Natural killer cell treated with Interleukin-12 subunit alpha and Interleukin-12 subunit beta and Interleukin-15 and Interleukin-18, amount 100 ng/mL, for 72 hours (primary cell): Measurements from ENCODE around the gene CST1. TPM values are rescaled to one million over a fixed set of nuclear protein-coding genes. Genes with fewer than 3 reads are reported as not detected.
"Not testable (repeated sequence)": the region's sequence is repeated elsewhere in the genome, so short reads cannot be mapped to it uniquely, and the experiment has no call there.

Experiments
- ATAC-seq, 2 donors: fragments of 150-1000 bp; cut with Tn5 transposase in 1 of 2; sonication (Bioruptor Pico), chemical (Tn5 transposase) in 1 of 2; 2 replicates each; pipeline ENCODE4 v1.10.0; 2021
- DNase-seq: peaks from one replicate; pipeline ENCODE4 v3.0.0; 2022; ENCODE audit warnings: low spot score
- H3K27ac Mint-ChIP-seq, 2 donors: 1 replicate in 1 of 2; 2 replicates in 1 of 2; pipeline ENCODE4 v1.8.0; 2022; ENCODE audit warnings: mixed read lengths in 2 of 2, mild to moderate bottlenecking in 1 of 2, moderate library complexity in 1 of 2
- H3K27me3 Mint-ChIP-seq, 2 donors: 1 replicate in 1 of 2; 2 replicates in 1 of 2; pipeline ENCODE4 v1.8.0; 2022; ENCODE audit warnings: mixed read lengths in 2 of 2
- H3K36me3 Mint-ChIP-seq: one replicate; pipeline ENCODE4 v1.8.0; 2022; ENCODE audit warnings: mixed read lengths
- H3K4me1 Mint-ChIP-seq, 2 donors: 1 replicate in 1 of 2; 2 replicates in 1 of 2; pipeline ENCODE4 v1.8.0; 2022; ENCODE audit warnings: low read depth in 2 of 2, mixed read lengths in 2 of 2, mild to moderate bottlenecking in 1 of 2
- H3K4me3 Mint-ChIP-seq: one replicate; pipeline ENCODE4 v1.8.0; 2022; ENCODE audit warnings: mixed read lengths
- H3K9me3 Mint-ChIP-seq: 2 replicates; pipeline ENCODE4 v1.8.0; 2022; ENCODE audit warnings: mixed read lengths
- total RNA-seq, 2 donors: library from RNA; stranded (reverse); gene quantifications; one replicate each; pipeline ENCODE4 v1.2.3, GENCODE V29; 2022

Gene CST1
- total RNA-seq, 2 donors from 2014 or later: not detected

GRCh38 chr20:23719351-23719750 lies 31.4 kb downstream of the CST1 start:
- H3K27me3 Mint-ChIP-seq, ATAC-seq, DNase-seq, H3K36me3 Mint-ChIP-seq, H3K4me3 Mint-ChIP-seq, H3K9me3 Mint-ChIP-seq, H3K4me1 Mint-ChIP-seq, H3K27ac Mint-ChIP-seq: not testable (repeated sequence)

- H3K27me3 Mint-ChIP-seq, H3K9me3 Mint-ChIP-seq, H3K27ac Mint-ChIP-seq, ATAC-seq, H3K36me3 Mint-ChIP-seq, H3K4me1 Mint-ChIP-seq, DNase-seq, H3K4me3 Mint-ChIP-seq: not testable (repeated sequence)
These were observed 39.0 kb downstream of the CST1 start for GRCh38 chr20:23711778-23712177.

GRCh38 chr20:23710771-23711170 lies 40.0 kb downstream of the CST1 start:
- H3K9me3 Mint-ChIP-seq: no peaks in the 10 kb centered on the region
- no peaks in the 10 kb centered on the region for H3K27me3 Mint-ChIP-seq
- DNase-seq (no peak), ATAC-seq (peak in 1 of 2 donors; percentile 20)
- H3K36me3 Mint-ChIP-seq: no peaks in the 10 kb centered on the region
- no peak overlapping the region for H3K4me3 Mint-ChIP-seq
- no peaks in the 10 kb centered on the region for H3K4me1 Mint-ChIP-seq
- no peak overlapping the region for H3K27ac Mint-ChIP-seq

- H3K27me3 Mint-ChIP-seq: peaks cover 3 to 9% of the 10 kb centered on the region in 2 donors
- no peak for DNase-seq
- no peak overlapping the region for H3K4me3 Mint-ChIP-seq
- ATAC-seq: no peak
- no peaks in the 10 kb centered on the region for H3K9me3 Mint-ChIP-seq
- no peak overlapping the region for H3K27ac Mint-ChIP-seq
- no peaks in the 10 kb centered on the region for H3K36me3 Mint-ChIP-seq
- no peaks in the 10 kb centered on the region for H3K4me1 Mint-ChIP-seq
These were observed 44.8 kb downstream of the CST1 start for GRCh38 chr20:23705895-23706294.

GRCh38 chr20:23702021-23702420 lies 48.7 kb downstream of the CST1 start:
- Mint-ChIP-seq H3K27me3 (peaks cover 6 to 17% of the 10 kb centered on the region in 2 donors), H3K36me3 (no peaks in the 10 kb centered on the region), H3K4me1 (no peaks in the 10 kb centered on the region), H3K27ac (no peak overlapping the region), H3K9me3 (no peaks in the 10 kb centered on the region), H3K4me3 (no peak overlapping the region)
- no peak for DNase-seq
- no peak for ATAC-seq

- no peak overlapping the region for H3K27ac Mint-ChIP-seq
- no peak overlapping the region for H3K4me3 Mint-ChIP-seq
- peaks cover 6 to 17% of the 10 kb centered on the region in 2 donors for H3K27me3 Mint-ChIP-seq
- DNase-seq (no peak), ATAC-seq (no peak)
- no peaks in the 10 kb centered on the region for H3K9me3 Mint-ChIP-seq
- H3K36me3 Mint-ChIP-seq: no peaks in the 10 kb centered on the region
- no peaks in the 10 kb centered on the region for H3K4me1 Mint-ChIP-seq
These were observed 49.8 kb downstream of the CST1 start for GRCh38 chr20:23700931-23701330.

- ATAC-seq (no peak), DNase-seq (no peak)
- H3K9me3 Mint-ChIP-seq: no peaks in the 10 kb centered on the region
- H3K27ac Mint-ChIP-seq: no peak overlapping the region
- no peaks in the 10 kb centered on the region for H3K4me1 Mint-ChIP-seq
- H3K27me3 Mint-ChIP-seq: peaks cover 10 to 29% of the 10 kb centered on the region in 2 donors
- no peaks in the 10 kb centered on the region for H3K36me3 Mint-ChIP-seq
- H3K4me3 Mint-ChIP-seq: no peak overlapping the region
These were observed 52.8 kb downstream of the CST1 start for GRCh38 chr20:23697947-23698346.

Other genes with a start within 250 kb of the CST1 start
- gene CST9L, start 182.5 kb downstream of the CST1 start, total RNA-seq: not detected
- gene CST9, start 145.0 kb downstream of the CST1 start, total RNA-seq: not detected
- 10 to 100 TPM in 1 of 2 donors, 1 to 10 TPM in 1; 5.4 to 16.6 TPM for gene CST3, start 113.0 kb downstream of the CST1 start, total RNA-seq
- not detected for gene CST4, start 61.9 kb downstream of the CST1 start, total RNA-seq
- gene CST2, start 75.8 kb upstream of the CST1 start, total RNA-seq: not detected
- gene CST5, start 128.8 kb upstream of the CST1 start, total RNA-seq: not detected
- not detected for gene GGTLC1, start 237.8 kb upstream of the CST1 start, total RNA-seq